ENCODE results near the gene MLH1.

The MLH1 gene

GRCh38 chr3:36981006-36981405 is 12.3 kb upstream of the MLH1 start:
- DNase-seq (ENCODE audit: low read depth), result no peak

DNA sequence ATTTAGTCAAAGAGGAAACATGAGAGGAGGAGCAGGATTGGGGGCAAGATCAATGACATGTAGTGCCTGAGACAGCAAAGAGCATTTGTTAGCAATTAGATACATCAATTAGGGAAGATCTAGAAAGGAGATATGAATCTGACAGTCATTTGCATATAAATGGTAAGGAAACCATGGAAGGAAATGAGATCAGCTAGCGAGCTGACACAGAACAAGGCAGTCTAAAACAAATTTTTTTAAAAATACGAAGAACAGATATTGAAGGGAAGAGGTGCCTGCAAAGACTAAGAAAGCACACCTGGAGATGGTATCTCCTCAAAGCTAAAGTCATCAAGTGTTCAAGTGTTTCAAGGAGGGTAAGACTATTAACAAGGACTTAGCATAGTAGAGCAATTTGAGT is 5.0 kb upstream of the MLH1 start:
- DNase-seq (ENCODE audit: low read depth), result no peak

DNA sequence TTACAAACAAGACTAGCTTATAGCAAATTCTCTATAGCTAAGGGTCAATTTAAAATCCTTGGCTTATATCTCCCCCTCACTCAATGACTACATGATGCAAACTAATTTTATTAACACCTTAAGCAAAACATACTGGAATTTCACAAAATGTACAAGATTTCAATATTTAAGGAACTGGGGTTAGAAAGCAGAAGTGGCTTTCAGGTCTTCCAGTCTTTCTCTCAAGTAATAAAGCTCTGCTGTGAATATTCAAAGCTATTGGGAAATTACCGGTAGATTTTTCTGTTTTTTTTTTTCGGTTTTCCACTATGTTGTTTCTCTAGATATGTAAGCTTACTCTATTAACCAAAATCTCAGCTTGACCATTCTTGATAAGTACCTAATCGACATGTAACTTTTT is 4.3 kb upstream of the MLH1 start:
- DNase-seq (ENCODE audit: low read depth), result no peak

- no peak for DNase-seq (ENCODE audit: low read depth)
These were observed 3.8 kb upstream of the MLH1 start for GRCh38 chr3:36989568-36989967.

GRCh38 chr3:36991147-36991546 is 2.2 kb upstream of the MLH1 start:
- DNase-seq (ENCODE audit: low read depth), result no peak

DNA sequence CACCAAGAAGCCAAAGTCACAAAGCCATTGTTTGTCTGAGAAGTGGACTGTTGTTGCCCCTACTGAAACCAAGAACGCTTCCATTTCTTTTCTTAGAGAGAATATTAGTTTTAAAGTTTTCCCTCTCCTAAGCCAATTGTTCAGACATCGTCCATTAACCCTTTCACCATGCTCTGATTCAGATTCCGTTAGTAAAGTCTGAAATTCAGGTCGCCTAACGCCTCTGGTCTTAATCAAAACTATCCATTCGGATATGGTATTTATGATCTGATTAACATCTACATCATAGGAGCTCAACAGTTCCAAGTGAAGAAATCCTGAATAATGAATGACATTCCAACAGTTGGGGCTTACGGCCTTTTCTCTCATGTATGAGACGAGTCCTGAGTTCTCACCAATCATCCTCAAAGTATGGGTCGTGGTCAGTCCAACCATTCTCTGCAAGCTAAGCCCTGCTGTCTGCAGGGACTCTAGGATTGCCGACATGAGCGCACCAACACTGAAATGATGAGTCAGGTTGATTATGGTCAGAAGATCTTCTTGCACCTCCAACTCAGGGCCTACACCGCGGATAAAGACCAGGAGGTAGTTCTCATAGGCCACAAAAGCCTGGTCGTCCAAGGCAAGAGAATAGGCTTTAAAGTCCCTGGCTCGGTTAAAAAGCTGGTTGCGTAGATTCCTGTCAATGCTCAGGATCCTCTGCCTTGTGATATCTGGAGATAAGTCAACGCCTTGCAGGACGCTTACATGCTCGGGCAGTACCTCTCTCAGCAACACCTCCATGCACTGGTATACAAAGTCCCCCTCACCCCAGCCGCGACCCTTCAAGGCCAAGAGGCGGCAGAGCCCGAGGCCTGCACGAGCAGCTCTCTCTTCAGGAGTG is 1.2 kb upstream of the MLH1 start:
- no peak for DNase-seq (ENCODE audit: low read depth)

DNA sequence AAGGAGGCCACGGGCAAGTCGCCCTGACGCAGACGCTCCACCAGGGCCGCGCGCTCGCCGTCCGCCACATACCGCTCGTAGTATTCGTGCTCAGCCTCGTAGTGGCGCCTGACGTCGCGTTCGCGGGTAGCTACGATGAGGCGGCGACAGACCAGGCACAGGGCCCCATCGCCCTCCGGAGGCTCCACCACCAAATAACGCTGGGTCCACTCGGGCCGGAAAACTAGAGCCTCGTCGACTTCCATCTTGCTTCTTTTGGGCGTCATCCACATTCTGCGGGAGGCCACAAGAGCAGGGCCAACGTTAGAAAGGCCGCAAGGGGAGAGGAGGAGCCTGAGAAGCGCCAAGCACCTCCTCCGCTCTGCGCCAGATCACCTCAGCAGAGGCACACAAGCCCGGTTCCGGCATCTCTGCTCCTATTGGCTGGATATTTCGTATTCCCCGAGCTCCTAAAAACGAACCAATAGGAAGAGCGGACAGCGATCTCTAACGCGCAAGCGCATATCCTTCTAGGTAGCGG is 452 bp upstream of the MLH1 start, which contains the start of gene EPM2AIP1:
Gene EPM2AIP1 (minus strand): TSS at position 326 of the 520 bp plus-strand sequence. CDS start 54 bp downstream, at position 272.
- DNase-seq (ENCODE audit: low read depth), result peak; percentile 98

- no peak for DNase-seq (ENCODE audit: low read depth)
These were observed 21.3 kb downstream of the MLH1 start for GRCh38 chr3:37014620-37015019.

DNA sequence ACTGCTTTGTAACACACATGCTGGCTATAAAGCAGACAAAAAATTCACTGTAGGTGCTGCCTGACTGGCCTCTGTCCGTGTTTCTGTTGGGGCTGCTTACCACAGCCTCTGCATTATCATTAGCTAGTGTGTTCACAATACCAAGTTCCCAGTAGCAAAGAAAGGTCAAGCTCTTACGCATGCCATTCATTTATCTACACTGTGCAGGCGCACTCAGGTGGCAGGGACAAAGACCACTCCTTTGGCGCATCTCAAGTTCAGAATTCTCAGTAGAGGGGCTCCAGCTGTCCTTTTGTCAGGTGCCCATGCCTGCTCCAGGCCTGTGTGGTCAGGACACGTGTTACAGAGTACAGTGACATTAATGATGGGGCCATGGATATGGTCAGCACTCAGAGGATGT is 22.3 kb downstream of the MLH1 start:
- no peak for DNase-seq (ENCODE audit: low read depth)

GRCh38 chr3:37016903-37017302 is 23.6 kb downstream of the MLH1 start:
- no peak for DNase-seq (ENCODE audit: low read depth)

GRCh38 chr3:37017683-37018082 is 24.4 kb downstream of the MLH1 start:
- DNase-seq (ENCODE audit: low read depth), result no peak

DNA sequence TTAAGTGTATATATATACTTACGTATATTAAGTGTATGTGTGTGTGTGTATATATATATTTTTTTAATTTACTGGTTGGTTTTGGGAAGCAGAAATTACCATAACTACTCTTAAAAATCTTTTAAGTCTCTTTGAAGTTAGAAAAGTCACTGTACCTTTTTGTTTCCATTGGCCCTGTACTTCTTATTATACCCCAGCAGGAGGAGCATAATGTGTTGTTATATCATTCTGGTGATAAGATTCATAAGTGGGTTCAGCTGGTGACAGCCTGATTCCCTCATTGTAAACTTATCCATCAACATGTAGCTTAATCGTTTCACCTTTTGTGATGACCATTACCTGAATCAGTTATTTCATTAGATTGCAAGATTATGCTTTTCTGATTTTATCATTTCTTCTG is 30.8 kb downstream of the MLH1 start:
- no peak for DNase-seq (ENCODE audit: low read depth)

DNA sequence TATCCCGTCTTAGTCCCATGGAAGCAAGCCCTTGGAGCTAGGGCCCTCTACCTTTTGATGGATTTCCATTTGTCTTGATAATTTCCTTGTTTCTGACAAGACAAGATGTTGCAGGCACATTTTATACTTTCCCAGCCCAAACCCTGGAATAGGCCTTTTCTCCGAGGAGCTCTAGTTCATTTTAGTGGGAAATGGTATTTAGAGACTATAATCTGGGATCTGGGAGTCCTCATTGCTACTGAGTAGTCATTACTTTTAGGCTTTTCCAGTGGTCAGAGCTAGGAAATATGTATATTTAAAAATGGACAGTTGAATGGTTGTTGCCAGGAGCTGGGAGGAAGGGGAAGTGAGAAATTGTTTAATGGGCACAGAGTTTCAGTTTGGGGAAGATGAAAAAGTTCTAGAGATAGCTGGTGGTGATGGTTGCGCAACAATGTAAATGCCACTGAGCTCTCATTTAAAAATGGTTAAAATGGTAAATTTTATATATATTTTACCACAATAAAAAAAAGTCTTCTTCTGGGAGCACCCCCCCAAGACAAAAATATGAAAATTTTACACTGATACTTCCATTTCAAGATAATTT is 31.6 kb downstream of the MLH1 start:
- DNase-seq (ENCODE audit: low read depth), result no peak

DNA sequence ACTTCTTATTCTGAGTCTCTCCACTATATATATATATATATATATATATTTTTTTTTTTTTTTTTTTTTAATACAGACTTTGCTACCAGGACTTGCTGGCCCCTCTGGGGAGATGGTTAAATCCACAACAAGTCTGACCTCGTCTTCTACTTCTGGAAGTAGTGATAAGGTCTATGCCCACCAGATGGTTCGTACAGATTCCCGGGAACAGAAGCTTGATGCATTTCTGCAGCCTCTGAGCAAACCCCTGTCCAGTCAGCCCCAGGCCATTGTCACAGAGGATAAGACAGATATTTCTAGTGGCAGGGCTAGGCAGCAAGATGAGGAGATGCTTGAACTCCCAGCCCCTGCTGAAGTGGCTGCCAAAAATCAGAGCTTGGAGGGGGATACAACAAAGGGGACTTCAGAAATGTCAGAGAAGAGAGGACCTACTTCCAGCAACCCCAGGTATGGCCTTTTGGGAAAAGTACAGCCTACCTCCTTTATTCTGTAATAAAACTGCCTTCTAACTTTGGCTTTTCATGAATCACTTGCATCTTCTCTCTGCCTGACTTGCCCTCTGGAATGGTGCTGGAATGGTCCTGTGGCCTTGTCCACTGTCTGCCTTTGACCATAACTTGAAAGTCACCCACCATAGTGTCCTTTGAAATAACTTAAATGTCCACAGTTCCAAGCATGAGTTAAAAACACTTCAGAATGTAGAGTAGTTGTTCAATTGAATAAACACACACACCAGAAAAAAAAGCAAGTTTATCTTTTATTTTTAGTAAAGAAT is 32.4 kb downstream of the MLH1 start:
- no peak for DNase-seq (ENCODE audit: low read depth)

- DNase-seq (ENCODE audit: low read depth), result no peak
These were observed 33.5 kb downstream of the MLH1 start for GRCh38 chr3:37026851-37027250.

- DNase-seq (ENCODE audit: low read depth), result no peak
These were observed 35.0 kb downstream of the MLH1 start for GRCh38 chr3:37028329-37028728.

GRCh38 chr3:37029111-37029510 is 35.8 kb downstream of the MLH1 start:
- no peak for DNase-seq (ENCODE audit: low read depth)

DNA sequence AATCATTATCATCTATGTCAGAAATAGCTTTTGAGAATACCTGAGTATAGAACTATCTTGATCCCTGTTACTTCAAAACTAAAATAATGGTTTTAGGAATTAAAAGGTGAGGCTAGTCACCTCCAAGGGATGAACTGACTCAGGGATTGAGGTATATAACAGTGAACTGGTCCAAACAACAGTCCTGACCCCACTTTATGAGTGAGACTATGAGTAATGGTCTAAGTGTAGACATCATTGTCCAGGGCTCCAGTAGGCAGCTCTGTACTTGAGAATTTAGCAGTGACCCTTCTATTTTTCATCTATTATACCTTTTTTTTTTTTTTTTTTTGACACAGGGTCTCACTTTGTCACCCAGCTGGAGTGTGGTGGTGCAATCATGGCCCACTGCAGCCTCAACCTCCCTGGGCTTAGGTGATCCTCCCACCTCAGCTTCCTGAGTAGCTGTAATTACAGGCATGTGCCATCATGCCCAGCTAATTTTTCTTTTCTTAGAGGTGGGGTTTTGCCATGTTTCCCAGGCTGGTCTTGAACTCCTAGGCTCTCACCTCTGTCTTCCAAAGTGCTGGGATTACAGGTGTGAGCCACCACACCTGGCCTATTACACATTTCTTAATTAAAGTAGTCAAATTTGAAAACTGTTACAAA is 36.3 kb downstream of the MLH1 start:
- DNase-seq (ENCODE audit: low read depth), result no peak

DNA sequence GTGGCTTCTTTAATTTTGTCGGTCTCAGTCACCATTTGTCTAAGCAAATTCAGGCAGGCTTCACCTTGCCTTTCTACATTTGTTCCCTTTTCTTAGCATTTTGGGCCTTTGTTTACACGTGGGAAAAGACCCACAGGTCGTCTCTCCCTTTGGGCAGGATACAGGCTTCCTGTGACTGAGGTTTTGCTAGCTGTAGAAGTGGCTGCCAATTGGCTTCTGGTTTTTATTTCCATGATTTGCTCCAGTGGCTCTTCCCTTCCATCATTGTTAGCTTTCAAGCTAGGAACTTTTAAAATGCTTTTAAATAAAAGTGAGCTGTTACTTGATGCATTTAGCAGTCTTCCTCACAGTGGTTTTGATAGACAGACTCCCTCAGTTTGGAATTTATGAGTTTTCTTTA is 37.3 kb downstream of the MLH1 start:
- no peak for DNase-seq (ENCODE audit: low read depth)

DNA sequence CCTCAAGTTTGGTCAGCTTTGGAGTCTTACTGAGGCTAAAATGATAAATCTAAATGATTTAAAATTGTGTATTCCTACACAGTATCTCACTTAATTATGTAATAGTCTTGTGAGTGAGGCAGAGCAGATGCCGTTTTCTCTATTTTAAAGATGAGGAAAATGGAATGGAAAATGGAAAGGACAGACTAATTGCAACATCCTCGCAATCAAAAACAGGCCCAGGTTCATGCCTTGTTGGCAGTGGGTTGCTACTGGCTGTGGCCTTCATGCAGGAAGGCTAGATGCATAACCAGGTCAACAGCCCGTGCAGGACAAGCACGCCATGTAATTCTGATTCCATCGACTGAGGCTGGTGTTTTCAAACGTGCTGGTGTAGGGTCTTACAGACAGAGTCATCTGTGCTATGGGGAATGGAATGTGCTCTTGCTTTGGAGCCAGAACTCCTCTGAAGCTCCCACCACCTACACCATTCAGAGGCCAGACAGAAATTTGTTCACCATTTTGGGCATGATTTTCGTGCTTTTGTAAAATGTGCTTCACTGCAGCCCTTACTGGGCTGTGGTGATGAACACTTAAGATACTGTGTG is 37.9 kb downstream of the MLH1 start:
- DNase-seq (ENCODE audit: low read depth), result no peak

- DNase-seq (ENCODE audit: low read depth), result no peak
These were observed 39.6 kb downstream of the MLH1 start for GRCh38 chr3:37032961-37033360.

- DNase-seq (ENCODE audit: low read depth), result no peak
These were observed 44.0 kb downstream of the MLH1 start for GRCh38 chr3:37037352-37037751.
